ENCODE measurements around the gene AHNAK2. TPM values are rescaled to one million over a fixed set of nuclear protein-coding genes. Genes with fewer than 3 reads are reported as not detected.

The AHNAK2 gene
- total RNA-seq, 1 experiment from 2014 or later, result 45.0 TPM

DNA sequence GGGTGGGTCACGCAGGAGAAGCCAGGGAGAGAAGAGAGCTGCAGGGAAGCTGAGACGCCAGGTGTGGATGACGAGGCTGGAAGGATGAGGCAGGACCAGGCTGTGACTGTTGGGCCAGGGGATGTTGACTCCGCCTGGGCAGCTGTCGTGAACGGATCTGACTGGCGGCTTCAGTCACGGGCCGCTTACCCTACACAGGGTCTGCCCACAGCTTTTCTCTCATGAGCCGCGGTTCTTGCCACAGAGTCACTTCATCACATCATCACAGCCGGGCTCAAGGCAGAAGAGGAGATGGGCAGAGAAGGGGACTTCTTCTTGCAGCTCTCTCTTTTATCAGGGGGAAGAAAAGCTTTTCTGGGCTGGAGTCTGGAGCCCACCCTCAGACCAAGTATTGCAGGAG lies 15.1 kb upstream of the AHNAK2 start:
- H4K20me1 ChIP-seq (ENCODE audit: insufficient read depth), result no peaks in the 10 kb centered on the region
- no peak overlapping the region for H3K4me2 ChIP-seq (ENCODE audit: low read length)
- no peak overlapping the region for H3K27ac ChIP-seq (ENCODE audit: low read depth, low read length)
- BruUV-seq (replicated peaks), result no TSS peak
- H3K79me2 ChIP-seq (ENCODE audit: insufficient read depth, low read length), result no peaks in the 10 kb centered on the region
- ATAC-seq (no peak), DNase-seq (ENCODE audit: low read depth, low spot score) (no peak)
- no peaks in the 10 kb centered on the region for H3K27me3 ChIP-seq (ENCODE audit: insufficient read depth, low read length)
- ChIA-PET RAD21 (ENCODE audit: low non-redundant PET in 1 of 2, low total read pairs in 2 of 2, uncharacterized antibody in 2 of 2, unreplicated experiment in 2 of 2) (no interaction called here), CTCF (no interaction called here), POLR2A (no interaction called here)
- no peaks in the 10 kb centered on the region for H3K4me1 ChIP-seq (ENCODE audit: control insufficient read depth in 1 of 2, insufficient read depth in 2 of 2, low read length in 2 of 2)
- peaks cover 10 to 15% of the 10 kb centered on the region in 2 experiments; a peak in 3 of 4 replicates for H3K36me3 ChIP-seq (ENCODE audit: control insufficient read depth in 1 of 2, insufficient read depth in 2 of 2, low read length in 2 of 2)
- TF ChIP-seq SIN3A (IDR thresholded peaks at IDR 0.05; ENCODE audit: low read depth) (no peak), EZH2 (IDR thresholded peaks at IDR 0.05) (no peak)
- H3K4me3 ChIP-seq (replicated peaks in 1 of 2; ENCODE audit: low read depth in 1 of 2, low read length in 2 of 2), result no peak overlapping the region
- no peaks in the 10 kb centered on the region for H3K9me2 ChIP-seq (ENCODE audit: insufficient read depth)
- intact Hi-C loops (cut with micrococcal nuclease), result no loop called here
- H3K9ac ChIP-seq (ENCODE audit: low read length), result no peak overlapping the region
- no peaks in the 10 kb centered on the region for H3K9me3 ChIP-seq (ENCODE audit: control insufficient read depth in 1 of 2, insufficient read depth in 1 of 2, low read depth in 1 of 2, low read length in 2 of 2)
- no peak overlapping the region for H2AFZ ChIP-seq (ENCODE audit: low read depth, low read length, poor library complexity, severe bottlenecking)

DNA sequence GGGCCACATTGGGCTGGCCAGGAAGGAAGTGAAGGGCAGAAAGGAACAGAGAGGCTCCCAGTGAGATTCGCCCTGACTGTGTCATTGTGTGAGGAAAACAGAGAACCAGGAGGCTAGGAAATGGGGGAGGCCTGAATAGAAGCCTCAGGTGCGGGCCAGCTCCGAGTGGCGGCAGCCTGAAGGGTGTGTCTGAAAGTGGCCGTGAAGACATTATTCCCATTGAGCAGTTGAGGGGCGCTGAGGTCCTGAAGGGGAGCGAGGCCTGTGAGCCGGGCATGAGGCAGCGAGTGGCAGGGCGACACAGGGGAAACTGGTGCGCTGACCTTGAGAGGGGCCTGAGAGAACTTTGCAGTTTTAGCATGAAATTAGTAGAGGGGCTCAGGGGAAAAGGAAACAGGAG lies 14.3 kb upstream of the AHNAK2 start:
- DNase-seq (ENCODE audit: low read depth, low spot score) (no peak), ATAC-seq (no peak)
- POLR2A ChIA-PET, result no interaction called here
- no peak overlapping the region for H3K27ac ChIP-seq (ENCODE audit: low read depth, low read length)
- no peak overlapping the region for H3K4me3 ChIP-seq (replicated peaks in 1 of 2; ENCODE audit: low read depth in 1 of 2, low read length in 2 of 2)
- TF ChIP-seq ZFX (IDR thresholded peaks at IDR 0.05), result no peak
- TF ChIP-seq ELF1 (IDR thresholded peaks at IDR 0.05; ENCODE audit: borderline replicate concordance, low read depth), result no peak
- no peak for TF ChIP-seq CBX3 (IDR thresholded peaks at IDR 0.05; ENCODE audit: low read depth)
- TF ChIP-seq FOSL1 (IDR thresholded peaks at IDR 0.05; ENCODE audit: low read depth), result no peak
- no peak for TF ChIP-seq EZH2 (IDR thresholded peaks at IDR 0.05)
- no peak for TF ChIP-seq CTCF (IDR thresholded peaks at IDR 0.05 in 2 of 3, conservative IDR thresholded peaks at IDR 0.05 in 1 of 3; ENCODE audit: borderline replicate concordance in 1 of 3, insufficient read depth in 1 of 3, low read depth in 2 of 3, low read length in 2 of 3)
- TF ChIP-seq, protein P1, sequence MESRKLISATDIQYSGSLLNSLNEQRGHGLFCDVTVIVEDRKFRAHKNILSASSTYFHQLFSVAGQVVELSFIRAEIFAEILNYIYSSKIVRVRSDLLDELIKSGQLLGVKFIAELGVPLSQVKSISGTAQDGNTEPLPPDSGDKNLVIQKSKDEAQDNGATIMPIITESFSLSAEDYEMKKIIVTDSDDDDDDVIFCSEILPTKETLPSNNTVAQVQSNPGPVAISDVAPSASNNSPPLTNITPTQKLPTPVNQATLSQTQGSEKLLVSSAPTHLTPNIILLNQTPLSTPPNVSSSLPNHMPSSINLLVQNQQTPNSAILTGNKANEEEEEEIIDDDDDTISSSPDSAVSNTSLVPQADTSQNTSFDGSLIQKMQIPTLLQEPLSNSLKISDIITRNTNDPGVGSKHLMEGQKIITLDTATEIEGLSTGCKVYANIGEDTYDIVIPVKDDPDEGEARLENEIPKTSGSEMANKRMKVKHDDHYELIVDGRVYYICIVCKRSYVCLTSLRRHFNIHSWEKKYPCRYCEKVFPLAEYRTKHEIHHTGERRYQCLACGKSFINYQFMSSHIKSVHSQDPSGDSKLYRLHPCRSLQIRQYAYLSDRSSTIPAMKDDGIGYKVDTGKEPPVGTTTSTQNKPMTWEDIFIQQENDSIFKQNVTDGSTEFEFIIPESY (IDR thresholded peaks at IDR 0.05; ENCODE audit: extremely low read depth, insufficient replicate concordance, low read length), result no peak
- TF ChIP-seq TCF7L2 (IDR thresholded peaks at IDR 0.05; ENCODE audit: borderline replicate concordance, extremely low read depth, insufficient read depth, insufficient read length), result no peak
- TF ChIP-seq ZNF274 (IDR thresholded peaks at IDR 0.05; ENCODE audit: low read depth, low read length), result no peak
- no peak for TF ChIP-seq ATF3 (IDR thresholded peaks at IDR 0.05)
- no peak for TF ChIP-seq SIN3A (IDR thresholded peaks at IDR 0.05; ENCODE audit: low read depth)
- no peak for TF ChIP-seq RAD21 (IDR thresholded peaks at IDR 0.05; ENCODE audit: low read depth)
- no peaks in the 10 kb centered on the region for H3K4me1 ChIP-seq (ENCODE audit: control insufficient read depth in 1 of 2, insufficient read depth in 2 of 2, low read length in 2 of 2)
- H3K36me3 ChIP-seq (ENCODE audit: control insufficient read depth in 1 of 2, insufficient read depth in 2 of 2, low read length in 2 of 2), result peaks cover 10 to 15% of the 10 kb centered on the region in 2 experiments; a peak in 3 of 4 replicates
- CTCF ChIA-PET, result no interaction called here
- H2AFZ ChIP-seq (ENCODE audit: low read depth, low read length, poor library complexity, severe bottlenecking), result no peak overlapping the region
- no peaks in the 10 kb centered on the region for H3K27me3 ChIP-seq (ENCODE audit: insufficient read depth, low read length)
- H4K20me1 ChIP-seq (ENCODE audit: insufficient read depth), result no peaks in the 10 kb centered on the region
- H3K9me3 ChIP-seq (ENCODE audit: control insufficient read depth in 1 of 2, insufficient read depth in 1 of 2, low read depth in 1 of 2, low read length in 2 of 2), result no peaks in the 10 kb centered on the region
- no TSS peak for BruUV-seq (replicated peaks)
- intact Hi-C loops (cut with micrococcal nuclease), result no loop called here
- RAD21 ChIA-PET (ENCODE audit: low non-redundant PET in 1 of 2, low total read pairs in 2 of 2, uncharacterized antibody in 2 of 2, unreplicated experiment in 2 of 2), result no interaction called here
- H3K9me2 ChIP-seq (ENCODE audit: insufficient read depth), result no peaks in the 10 kb centered on the region
- H3K79me2 ChIP-seq (ENCODE audit: insufficient read depth, low read length), result no peaks in the 10 kb centered on the region
- no peak overlapping the region for H3K4me2 ChIP-seq (ENCODE audit: low read length)
- H3K9ac ChIP-seq (ENCODE audit: low read length), result no peak overlapping the region

Data from HCT116 (cell line).